ENCODE measurements around the gene EHMT1. TPM values are rescaled to one million over a fixed set of nuclear protein-coding genes. Genes with fewer than 3 reads are reported as not detected.

Gene EHMT1
- total RNA-seq, 1 donor: 46.3 TPM

DNA sequence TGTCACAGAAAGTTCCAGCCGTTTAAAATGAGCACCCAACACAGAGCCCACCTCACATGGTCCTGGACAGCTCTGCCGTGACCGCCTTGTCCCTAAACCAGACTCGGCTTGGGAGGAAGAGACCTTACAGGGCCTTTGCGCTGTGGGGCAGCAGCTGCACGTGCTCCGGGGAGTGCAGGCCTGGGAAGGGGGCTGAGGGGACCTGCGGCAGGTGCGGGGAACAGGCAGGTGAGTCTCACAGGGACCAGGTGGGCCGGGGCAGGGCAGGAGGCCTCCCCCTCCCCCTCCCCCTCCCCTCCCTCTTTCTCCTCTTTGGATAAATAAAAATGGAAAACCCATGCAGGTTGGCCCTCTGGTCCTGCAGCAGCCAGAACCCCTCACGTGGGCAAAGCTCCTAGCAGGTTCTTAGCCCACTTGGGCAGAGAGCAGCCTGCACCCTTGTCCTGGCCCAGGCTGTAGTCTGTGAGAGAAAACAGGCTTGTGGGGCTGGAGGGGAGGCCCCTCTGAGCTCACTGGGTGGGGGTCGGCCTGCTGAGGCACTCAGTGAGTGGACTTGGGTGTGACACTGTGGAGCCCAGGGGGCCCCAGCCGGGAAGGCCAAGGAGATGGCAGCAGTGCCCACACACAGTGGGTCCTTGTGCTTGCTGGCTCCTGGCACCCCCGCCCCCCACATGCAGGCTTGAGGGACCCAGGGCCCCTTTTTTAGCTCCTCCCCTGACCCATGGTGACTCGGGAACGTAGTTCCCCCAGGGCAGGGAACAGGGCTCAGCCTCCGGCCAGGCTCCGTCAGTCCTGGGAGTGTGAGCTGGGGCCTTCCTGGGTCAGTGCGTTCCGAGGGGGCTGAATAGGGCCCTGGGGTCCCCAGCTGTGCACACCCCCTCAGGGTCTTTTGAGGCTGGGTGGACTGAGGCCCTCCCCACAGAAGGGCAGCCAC, 218.8 kb downstream of the EHMT1 start:
- Histone ChIP-seq H3K4me2 (ENCODE audit: insufficient read depth, low read length) (no peak overlapping the region), H4K20me1 (ENCODE audit: insufficient read depth, low read length) (no peaks in the 10 kb centered on the region), H3K79me2 (ENCODE audit: insufficient read depth, low read length) (no peaks in the 10 kb centered on the region), H3K27me3 (ENCODE audit: insufficient read depth, low read length) (no peaks in the 10 kb centered on the region), H3K4me3 (ENCODE audit: insufficient read depth, low read length) (no peak overlapping the region), H3K4me1 (ENCODE audit: insufficient read depth, low read length) (no peaks in the 10 kb centered on the region), H2AFZ (ENCODE audit: low read length) (no peak overlapping the region), H3K36me3 (ENCODE audit: insufficient read depth, low read length) (peaks cover 22% of the 10 kb centered on the region), H3K27ac (ENCODE audit: low read depth, low read length) (no peak overlapping the region), H3K9me3 (ENCODE audit: low read depth, low read length) (no peaks in the 10 kb centered on the region)
- TF ChIP-seq, protein P1, sequence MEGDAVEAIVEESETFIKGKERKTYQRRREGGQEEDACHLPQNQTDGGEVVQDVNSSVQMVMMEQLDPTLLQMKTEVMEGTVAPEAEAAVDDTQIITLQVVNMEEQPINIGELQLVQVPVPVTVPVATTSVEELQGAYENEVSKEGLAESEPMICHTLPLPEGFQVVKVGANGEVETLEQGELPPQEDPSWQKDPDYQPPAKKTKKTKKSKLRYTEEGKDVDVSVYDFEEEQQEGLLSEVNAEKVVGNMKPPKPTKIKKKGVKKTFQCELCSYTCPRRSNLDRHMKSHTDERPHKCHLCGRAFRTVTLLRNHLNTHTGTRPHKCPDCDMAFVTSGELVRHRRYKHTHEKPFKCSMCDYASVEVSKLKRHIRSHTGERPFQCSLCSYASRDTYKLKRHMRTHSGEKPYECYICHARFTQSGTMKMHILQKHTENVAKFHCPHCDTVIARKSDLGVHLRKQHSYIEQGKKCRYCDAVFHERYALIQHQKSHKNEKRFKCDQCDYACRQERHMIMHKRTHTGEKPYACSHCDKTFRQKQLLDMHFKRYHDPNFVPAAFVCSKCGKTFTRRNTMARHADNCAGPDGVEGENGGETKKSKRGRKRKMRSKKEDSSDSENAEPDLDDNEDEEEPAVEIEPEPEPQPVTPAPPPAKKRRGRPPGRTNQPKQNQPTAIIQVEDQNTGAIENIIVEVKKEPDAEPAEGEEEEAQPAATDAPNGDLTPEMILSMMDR (IDR thresholded peaks at IDR 0.05; ENCODE audit: extremely low read depth, low read depth, low read length): no peak
- DNase-seq (ENCODE audit: insufficient read length, low spot score, missing footprints): peak; percentile 65

GRCh38 chr9:137838576-137838975, 219.8 kb downstream of the EHMT1 start:
- Histone ChIP-seq H3K4me2 (ENCODE audit: insufficient read depth, low read length) (no peak overlapping the region), H3K79me2 (ENCODE audit: insufficient read depth, low read length) (no peaks in the 10 kb centered on the region), H3K4me1 (ENCODE audit: insufficient read depth, low read length) (no peaks in the 10 kb centered on the region), H3K4me3 (ENCODE audit: insufficient read depth, low read length) (no peak overlapping the region), H3K27ac (ENCODE audit: low read depth, low read length) (no peak overlapping the region), H4K20me1 (ENCODE audit: insufficient read depth, low read length) (no peaks in the 10 kb centered on the region), H3K36me3 (ENCODE audit: insufficient read depth, low read length) (peaks cover 16% of the 10 kb centered on the region), H2AFZ (ENCODE audit: low read length) (no peak overlapping the region), H3K9me3 (ENCODE audit: low read depth, low read length) (no peaks in the 10 kb centered on the region), H3K27me3 (ENCODE audit: insufficient read depth, low read length) (no peaks in the 10 kb centered on the region)
- DNase-seq (ENCODE audit: insufficient read length, low spot score, missing footprints): peak; percentile 57
- TF ChIP-seq, protein P1 (IDR thresholded peaks at IDR 0.05; ENCODE audit: extremely low read depth, low read depth, low read length): no peak

- Histone ChIP-seq H2AFZ (ENCODE audit: low read length) (no peak overlapping the region), H3K27me3 (ENCODE audit: insufficient read depth, low read length) (no peaks in the 10 kb centered on the region), H3K4me1 (ENCODE audit: insufficient read depth, low read length) (no peaks in the 10 kb centered on the region), H3K79me2 (ENCODE audit: insufficient read depth, low read length) (no peaks in the 10 kb centered on the region), H3K9me3 (ENCODE audit: low read depth, low read length) (no peaks in the 10 kb centered on the region), H3K4me3 (ENCODE audit: insufficient read depth, low read length) (no peak overlapping the region), H4K20me1 (ENCODE audit: insufficient read depth, low read length) (no peaks in the 10 kb centered on the region), H3K27ac (ENCODE audit: low read depth, low read length) (no peak overlapping the region), H3K36me3 (ENCODE audit: insufficient read depth, low read length) (no peaks in the 10 kb centered on the region), H3K4me2 (ENCODE audit: insufficient read depth, low read length) (no peak overlapping the region)
- DNase-seq (ENCODE audit: insufficient read length, low spot score, missing footprints): peak; percentile 57
- TF ChIP-seq, protein P1 (IDR thresholded peaks at IDR 0.05; ENCODE audit: extremely low read depth, low read depth, low read length): no peak
Measured at GRCh38 chr9:137843355-137843754, 224.6 kb downstream of the EHMT1 start.

DNA sequence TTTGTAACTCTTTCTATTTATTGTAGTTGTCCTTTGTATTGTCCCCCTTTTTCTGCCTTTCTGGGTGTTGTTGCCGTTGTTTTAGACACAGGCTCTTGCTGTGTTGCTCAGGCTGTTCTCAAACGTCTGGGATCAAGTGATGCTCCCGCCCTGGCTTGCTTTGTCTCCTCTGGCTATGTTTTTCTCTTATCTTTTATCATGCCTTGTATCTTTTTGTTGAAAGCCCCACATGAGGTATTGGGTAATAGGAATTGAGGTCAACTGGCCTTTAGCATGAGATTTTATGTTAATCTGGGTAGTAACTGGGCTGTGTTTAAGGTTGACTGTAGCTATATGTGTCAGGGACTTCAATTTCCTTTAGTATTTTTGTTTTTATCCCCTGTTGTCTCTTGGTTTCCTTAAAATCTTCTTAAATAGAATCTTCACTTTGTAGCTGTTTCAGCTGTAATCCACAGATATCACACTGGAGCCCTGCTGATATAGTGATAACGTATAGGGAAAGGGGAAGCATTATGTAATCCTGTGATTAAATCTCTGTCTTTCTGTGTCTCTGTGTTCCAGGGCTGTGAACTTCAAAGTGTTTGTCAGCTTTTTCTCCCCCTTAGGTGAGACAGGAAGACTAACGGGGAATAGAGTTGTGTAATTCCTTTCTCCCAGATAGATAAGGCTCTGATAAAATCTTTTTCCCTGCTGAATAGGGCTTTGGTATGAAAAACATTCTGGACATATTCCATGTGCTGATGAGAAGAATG, 232.9 kb downstream of the EHMT1 start:
- peak; percentile 43 for DNase-seq (ENCODE audit: insufficient read length, low spot score, missing footprints)
- H3K4me3 ChIP-seq (ENCODE audit: insufficient read depth, low read length): no peak overlapping the region
- H3K27me3 ChIP-seq (ENCODE audit: insufficient read depth, low read length): no peaks in the 10 kb centered on the region
- H3K9me3 ChIP-seq (ENCODE audit: low read depth, low read length): no peaks in the 10 kb centered on the region
- H3K36me3 ChIP-seq (ENCODE audit: insufficient read depth, low read length): no peaks in the 10 kb centered on the region
- no peaks in the 10 kb centered on the region for H3K4me1 ChIP-seq (ENCODE audit: insufficient read depth, low read length)
- H4K20me1 ChIP-seq (ENCODE audit: insufficient read depth, low read length): no peaks in the 10 kb centered on the region
- no peaks in the 10 kb centered on the region for H3K79me2 ChIP-seq (ENCODE audit: insufficient read depth, low read length)
- TF ChIP-seq, protein P1 (IDR thresholded peaks at IDR 0.05; ENCODE audit: extremely low read depth, low read depth, low read length): no peak
- no peak overlapping the region for H2AFZ ChIP-seq (ENCODE audit: low read length)
- no peak overlapping the region for H3K4me2 ChIP-seq (ENCODE audit: insufficient read depth, low read length)
- H3K27ac ChIP-seq (ENCODE audit: low read depth, low read length): no peak overlapping the region
